HG02943 (cell line): ENCODE measurements around the gene TRA2A.

Source experiments
- ATAC-seq: cut with Tn5 transposase; IDR thresholded peaks from one replicate; pipeline ENCODE4 v1.9.1; 2021; ENCODE audit warnings: mild to moderate bottlenecking, low read depth, moderate library complexity; ENCODE audit not compliant: unreplicated experiment

The TRA2A gene

GRCh38 chr7:23472046-23472445, 59.7 kb downstream of the TRA2A start:
- no peak for ATAC-seq

GRCh38 chr7:23471106-23471859, 60.5 kb downstream of the TRA2A start:
- ATAC-seq: peak; percentile 25

- no peak for ATAC-seq
These were observed 61.3 kb downstream of the TRA2A start, which contains the start of gene IGF2BP3 for GRCh38 chr7:23470330-23471105. Gene IGF2BP3, minus strand, starts transcription at chr7:23470491. Its CDS starts 381 bp downstream, at chr7:23470110.

GRCh38 chr7:23469961-23470250, 61.9 kb downstream of the TRA2A start:
- no peak for ATAC-seq

GRCh38 chr7:23469150-23469960, 62.4 kb downstream of the TRA2A start:
- no peak for ATAC-seq

- no peak for ATAC-seq
These were observed 63.1 kb downstream of the TRA2A start for GRCh38 chr7:23468526-23469149.

- no peak for ATAC-seq
These were observed 63.8 kb downstream of the TRA2A start for GRCh38 chr7:23467806-23468525.

- no peak for ATAC-seq
These were observed 64.4 kb downstream of the TRA2A start for GRCh38 chr7:23467291-23467805.

- ATAC-seq: no peak
These were observed 68.9 kb downstream of the TRA2A start for GRCh38 chr7:23462846-23463245.

- ATAC-seq: no peak
These were observed 73.7 kb downstream of the TRA2A start for GRCh38 chr7:23458044-23458443.

- ATAC-seq: no peak
These were observed 75.7 kb downstream of the TRA2A start for GRCh38 chr7:23456093-23456492.

- no peak for ATAC-seq
These were observed 76.8 kb downstream of the TRA2A start for GRCh38 chr7:23454881-23455526.
